ENCODE data around the gene KLHL12. TPM values are rescaled to one million over a fixed set of nuclear protein-coding genes. Genes with fewer than 3 reads are reported as not detected.

The KLHL12 gene
- total RNA-seq, 1 experiment from 2014 or later = 17.8 TPM

DNA sequence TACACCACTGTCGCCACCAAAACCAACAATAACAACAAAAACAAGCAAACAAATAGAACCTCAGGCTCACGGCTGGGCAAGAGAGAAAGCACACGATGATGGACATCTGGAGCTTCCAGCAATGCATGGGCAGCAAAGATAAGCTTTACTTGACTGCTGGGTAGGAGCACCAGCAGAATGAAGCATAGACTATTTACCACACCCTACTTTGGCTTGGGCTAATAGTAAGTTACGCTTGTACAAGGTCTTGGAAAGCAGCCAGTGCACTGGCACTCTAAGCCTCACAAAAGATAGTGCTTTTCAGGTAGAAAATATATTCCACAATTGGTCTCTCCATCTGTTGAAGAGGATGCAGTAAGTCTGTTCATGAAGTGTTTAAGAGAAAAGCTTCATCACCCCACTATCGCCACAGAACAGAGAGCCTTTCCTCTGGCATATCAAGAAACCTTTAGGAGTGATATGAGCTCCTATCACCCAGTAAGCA lies 17.4 kb upstream of the KLHL12 start:
- ChIA-PET POLR2A (ENCODE audit: low non-redundant PET) (no interaction called here), CTCF (no interaction called here)
- no TSS peak for BruUV-seq (replicated peaks)
- Histone ChIP-seq H3K27me3 (replicated peaks; ENCODE audit: insufficient read depth, low read depth, low read length, poor library complexity) (no peaks in the 10 kb centered on the region), H3K36me3 (ENCODE audit: insufficient read depth, low read length, poor library complexity, severe bottlenecking) (peaks cover 80% of the 10 kb centered on the region), H3K4me3 (ENCODE audit: low read depth, low read length, poor library complexity, severe bottlenecking) (no peak overlapping the region), H3K9me3 (ENCODE audit: low read depth, low read length, poor library complexity, severe bottlenecking) (no peaks in the 10 kb centered on the region), H3K27ac (ENCODE audit: low read depth, low read length, poor library complexity, severe bottlenecking) (no peak overlapping the region), H3K4me1 (ENCODE audit: insufficient read depth, low read length, poor library complexity, severe bottlenecking) (no peaks in the 10 kb centered on the region)
- TF ChIP-seq, protein P1, sequence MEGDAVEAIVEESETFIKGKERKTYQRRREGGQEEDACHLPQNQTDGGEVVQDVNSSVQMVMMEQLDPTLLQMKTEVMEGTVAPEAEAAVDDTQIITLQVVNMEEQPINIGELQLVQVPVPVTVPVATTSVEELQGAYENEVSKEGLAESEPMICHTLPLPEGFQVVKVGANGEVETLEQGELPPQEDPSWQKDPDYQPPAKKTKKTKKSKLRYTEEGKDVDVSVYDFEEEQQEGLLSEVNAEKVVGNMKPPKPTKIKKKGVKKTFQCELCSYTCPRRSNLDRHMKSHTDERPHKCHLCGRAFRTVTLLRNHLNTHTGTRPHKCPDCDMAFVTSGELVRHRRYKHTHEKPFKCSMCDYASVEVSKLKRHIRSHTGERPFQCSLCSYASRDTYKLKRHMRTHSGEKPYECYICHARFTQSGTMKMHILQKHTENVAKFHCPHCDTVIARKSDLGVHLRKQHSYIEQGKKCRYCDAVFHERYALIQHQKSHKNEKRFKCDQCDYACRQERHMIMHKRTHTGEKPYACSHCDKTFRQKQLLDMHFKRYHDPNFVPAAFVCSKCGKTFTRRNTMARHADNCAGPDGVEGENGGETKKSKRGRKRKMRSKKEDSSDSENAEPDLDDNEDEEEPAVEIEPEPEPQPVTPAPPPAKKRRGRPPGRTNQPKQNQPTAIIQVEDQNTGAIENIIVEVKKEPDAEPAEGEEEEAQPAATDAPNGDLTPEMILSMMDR (conservative IDR thresholded peaks at IDR 0.05; ENCODE audit: low read depth, low read length) = no peak
- intact Hi-C loops (cut with micrococcal nuclease; ENCODE audit: unreplicated experiment) = no loop called here
- DNase-seq (ENCODE audit: low spot score) = no peak

DNA sequence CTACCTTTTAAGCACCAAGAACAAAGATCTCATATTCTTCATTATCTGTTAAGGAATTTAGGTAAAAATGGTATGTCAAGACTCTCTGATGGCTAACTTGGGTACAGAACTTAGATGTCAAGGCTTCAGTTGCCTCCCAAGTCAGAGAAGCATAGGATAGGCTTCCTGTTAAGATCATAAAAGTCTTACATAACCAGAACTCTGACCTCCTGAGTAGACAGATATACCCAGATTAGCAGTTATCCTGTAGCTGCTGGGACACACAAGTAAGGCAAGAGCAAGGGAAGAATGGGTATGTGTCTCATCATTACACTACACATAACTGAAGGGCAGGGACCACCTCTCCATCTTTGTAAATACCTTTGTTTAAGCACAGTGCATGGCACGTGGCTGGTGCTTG lies 15.4 kb upstream of the KLHL12 start:
- ChIA-PET CTCF (no interaction called here), POLR2A (ENCODE audit: low non-redundant PET) (no interaction called here)
- H3K27me3 ChIP-seq (replicated peaks; ENCODE audit: insufficient read depth, low read depth, low read length, poor library complexity) = no peaks in the 10 kb centered on the region
- H3K9me3 ChIP-seq (ENCODE audit: low read depth, low read length, poor library complexity, severe bottlenecking) = no peaks in the 10 kb centered on the region
- DNase-seq (ENCODE audit: low spot score) = no peak
- H3K27ac ChIP-seq (ENCODE audit: low read depth, low read length, poor library complexity, severe bottlenecking) = no peak overlapping the region
- TF ChIP-seq, protein P1 (conservative IDR thresholded peaks at IDR 0.05; ENCODE audit: low read depth, low read length) = no peak
- no peak for TF ChIP-seq EZH2 (IDR thresholded peaks at IDR 0.05; ENCODE audit: borderline replicate concordance, low read depth, low read length, poor library complexity, severe bottlenecking)
- peaks cover 64% of the 10 kb centered on the region for H3K36me3 ChIP-seq (ENCODE audit: insufficient read depth, low read length, poor library complexity, severe bottlenecking)
- intact Hi-C loops (cut with micrococcal nuclease; ENCODE audit: unreplicated experiment) = no loop called here
- no TSS peak for BruUV-seq (replicated peaks)
- H3K4me1 ChIP-seq (ENCODE audit: insufficient read depth, low read length, poor library complexity, severe bottlenecking) = no peaks in the 10 kb centered on the region
- H3K4me3 ChIP-seq (ENCODE audit: low read depth, low read length, poor library complexity, severe bottlenecking) = no peak overlapping the region

DNA sequence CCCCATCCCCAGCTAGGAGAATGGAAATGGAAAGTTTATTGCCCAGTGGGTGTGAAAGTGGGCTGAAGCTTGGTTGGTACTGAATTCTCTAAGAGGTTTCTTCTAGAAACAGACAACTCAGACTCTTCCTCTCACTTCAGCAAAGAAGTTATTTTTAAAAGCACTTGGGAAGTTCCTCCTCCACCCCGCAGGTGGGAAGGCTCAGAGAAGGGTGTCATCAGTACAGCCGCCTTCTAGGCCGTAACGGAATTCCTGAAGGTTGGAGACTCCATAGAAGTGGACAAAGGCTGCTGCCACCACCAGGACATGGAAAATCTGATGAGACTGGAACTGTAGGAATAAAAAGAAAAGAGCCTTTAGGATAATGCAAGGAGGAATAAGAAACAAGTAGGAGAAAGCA lies 14.3 kb upstream of the KLHL12 start:
- Histone ChIP-seq H3K27me3 (replicated peaks; ENCODE audit: insufficient read depth, low read depth, low read length, poor library complexity) (no peaks in the 10 kb centered on the region), H3K4me1 (ENCODE audit: insufficient read depth, low read length, poor library complexity, severe bottlenecking) (no peaks in the 10 kb centered on the region), H3K36me3 (ENCODE audit: insufficient read depth, low read length, poor library complexity, severe bottlenecking) (peaks cover 60% of the 10 kb centered on the region), H3K27ac (ENCODE audit: low read depth, low read length, poor library complexity, severe bottlenecking) (no peak overlapping the region), H3K9me3 (ENCODE audit: low read depth, low read length, poor library complexity, severe bottlenecking) (no peaks in the 10 kb centered on the region), H3K4me3 (ENCODE audit: low read depth, low read length, poor library complexity, severe bottlenecking) (no peak overlapping the region)
- POLR2A ChIA-PET (ENCODE audit: low non-redundant PET) = no interaction called here
- intact Hi-C loops (cut with micrococcal nuclease; ENCODE audit: unreplicated experiment) = no loop called here
- CTCF ChIA-PET = no interaction called here
- no peak for DNase-seq (ENCODE audit: low spot score)
- no peak for TF ChIP-seq EZH2 (IDR thresholded peaks at IDR 0.05; ENCODE audit: borderline replicate concordance, low read depth, low read length, poor library complexity, severe bottlenecking)
- TF ChIP-seq, protein P1 (conservative IDR thresholded peaks at IDR 0.05; ENCODE audit: low read depth, low read length) = no peak
- no TSS peak for BruUV-seq (replicated peaks)
